A673 (cell line): ENCODE data around the gene TRIAP1. TPM values are rescaled to one million over a fixed set of nuclear protein-coding genes. Genes with fewer than 3 reads are reported as not detected.
A peak's percentile ranks its signal among the peaks of the same experiment; 100 is the strongest.

Experiments used
- BruUV-seq: library from RNA; stranded (reverse); fragments of 400-500 nt; replicated peaks from 2 replicates; lab custom pipeline; 2021; lab: Mats Ljungman, UMichigan
- CTCF ChIA-PET: fragments of 300-600 bp; sonication (Branson Sonifier 250); formaldehyde crosslinking; loops from one replicate; lab custom pipeline; 2022; ENCODE audit warnings: antibody characterized with exemption; lab: Charles Lee
- POLR2A ChIA-PET: fragments of 300-600 bp; sonication (Branson Sonifier 250); formaldehyde crosslinking; loops from one replicate; lab custom pipeline; 2022; ENCODE audit warnings: antibody characterized with exemption; ENCODE audit not compliant: low non-redundant PET; lab: Charles Lee
- DNase-seq: peaks from one replicate; pipeline ENCODE4 v3.0.0-alpha.2; 2015; ENCODE audit warnings: low spot score
- H3K27ac ChIP-seq: fragments of 200-600 bp; sonication (generic); 2 replicates; pipeline ENCODE4 v1.5.1; 2016; ENCODE audit warnings: mixed run types, low read depth, mild to moderate bottlenecking, mixed read lengths, antibody characterized with exemption, low read length; ENCODE audit not compliant: poor library complexity, severe bottlenecking
- H3K27me3 ChIP-seq: fragments of 200-600 bp; sonication (generic); replicated peaks from 2 replicates; pipeline ENCODE4 v1.6.1; 2017; ENCODE audit warnings: mixed run types, low read depth, mild to moderate bottlenecking, mixed read lengths, antibody characterized with exemption, low read length; ENCODE audit not compliant: insufficient read depth, poor library complexity
- H3K36me3 ChIP-seq: fragments of 200-600 bp; sonication (generic); 2 replicates; pipeline ENCODE4 v1.6.1; 2016; ENCODE audit warnings: mixed run types, mild to moderate bottlenecking, mixed read lengths, antibody characterized with exemption, low read length; ENCODE audit not compliant: insufficient read depth, poor library complexity, severe bottlenecking
- H3K4me1 ChIP-seq: fragments of 200-600 bp; sonication (generic); 2 replicates; pipeline ENCODE4 v1.6.1; 2017; ENCODE audit warnings: mixed run types, mild to moderate bottlenecking, mixed read lengths, antibody characterized with exemption, low read length; ENCODE audit not compliant: insufficient read depth, poor library complexity, severe bottlenecking
- H3K4me3 ChIP-seq: fragments of 200-600 bp; sonication (generic); 2 replicates; pipeline ENCODE4 v1.5.1; 2016; ENCODE audit warnings: low read depth, mixed run types, mild to moderate bottlenecking, mixed read lengths, low read length; ENCODE audit not compliant: poor library complexity, severe bottlenecking
- H3K9me3 ChIP-seq: fragments of 200-600 bp; sonication (generic); 2 replicates; pipeline ENCODE4 v1.6.1; 2016; ENCODE audit warnings: mixed run types, low read depth, mild to moderate bottlenecking, mixed read lengths, antibody characterized with exemption, low read length; ENCODE audit not compliant: poor library complexity, severe bottlenecking
- EZH2 ChIP-seq: fragments of 200-600 bp; sonication (generic); IDR thresholded peaks from 2 replicates; pipeline ENCODE4 v1.6.1; 2017; ENCODE audit warnings: borderline replicate concordance, low read depth, mild to moderate bottlenecking, mixed read lengths, antibody characterized with exemption, low read length; ENCODE audit not compliant: poor library complexity, severe bottlenecking
- intact Hi-C: fragments of 100-400 bp; cut with micrococcal nuclease; formaldehyde crosslinking; loops from one replicate; pipeline ENCODE4 v1.10.0; 2022; ENCODE audit not compliant: unreplicated experiment
- total RNA-seq: library from RNA; stranded (reverse); gene quantifications from 2 replicates; pipeline ENCODE4 v1.2.3, GENCODE V29; 2021
- TF ChIP-seq, protein P1 (sequence below): fragments of 300-800, 200-600 bp; sonication (generic); conservative IDR thresholded peaks from 2 replicates; pipeline ENCODE4 v1.5.1; 2017; ENCODE audit warnings: low read depth, mild to moderate bottlenecking, antibody characterized with exemption, low read length, moderate library complexity, mixed read lengths

The TRIAP1 gene
- total RNA-seq, 1 experiment from 2014 or later: 36.4 TPM

DNA sequence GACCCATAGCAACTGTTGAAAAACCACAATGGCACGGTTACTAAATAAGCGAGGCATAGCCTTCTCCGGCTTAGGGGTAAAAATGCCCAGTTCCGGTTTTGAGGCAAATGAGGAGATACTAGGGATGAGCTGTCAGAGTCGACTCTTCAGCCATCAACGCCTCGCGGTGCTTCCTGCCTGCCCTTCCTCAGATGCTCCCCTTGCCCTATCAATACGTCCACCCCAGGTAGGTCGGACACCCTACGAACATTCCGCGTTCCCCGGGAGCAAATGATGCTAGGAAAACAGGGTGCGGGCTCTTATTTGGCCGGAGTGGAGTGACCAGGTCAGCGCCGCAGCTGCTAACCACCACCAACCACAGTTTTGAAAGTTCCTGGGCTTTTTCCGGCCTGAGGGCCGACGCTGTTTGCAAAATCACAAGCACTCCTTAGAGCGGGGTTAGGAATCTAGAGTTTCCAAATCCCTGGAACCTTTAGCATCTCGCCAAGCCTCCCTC is 22.2 kb upstream of the TRIAP1 start:
- Histone ChIP-seq H3K4me1 (peaks cover 15% of the 10 kb centered on the region), H3K27me3 (no peaks in the 10 kb centered on the region), H3K9me3 (no peaks in the 10 kb centered on the region), H3K36me3 (peaks cover 42% of the 10 kb centered on the region), H3K27ac (peak overlapping the region; percentile 94), H3K4me3 (peak overlapping the region; percentile 92)
- intact Hi-C loops: loop anchor here (2.0 kb wide), 1 partner anchor 28 kb away; the partner anchor contains the start of gene DYNLL1
- peak; percentile 32 for DNase-seq
- TF ChIP-seq, protein P1, sequence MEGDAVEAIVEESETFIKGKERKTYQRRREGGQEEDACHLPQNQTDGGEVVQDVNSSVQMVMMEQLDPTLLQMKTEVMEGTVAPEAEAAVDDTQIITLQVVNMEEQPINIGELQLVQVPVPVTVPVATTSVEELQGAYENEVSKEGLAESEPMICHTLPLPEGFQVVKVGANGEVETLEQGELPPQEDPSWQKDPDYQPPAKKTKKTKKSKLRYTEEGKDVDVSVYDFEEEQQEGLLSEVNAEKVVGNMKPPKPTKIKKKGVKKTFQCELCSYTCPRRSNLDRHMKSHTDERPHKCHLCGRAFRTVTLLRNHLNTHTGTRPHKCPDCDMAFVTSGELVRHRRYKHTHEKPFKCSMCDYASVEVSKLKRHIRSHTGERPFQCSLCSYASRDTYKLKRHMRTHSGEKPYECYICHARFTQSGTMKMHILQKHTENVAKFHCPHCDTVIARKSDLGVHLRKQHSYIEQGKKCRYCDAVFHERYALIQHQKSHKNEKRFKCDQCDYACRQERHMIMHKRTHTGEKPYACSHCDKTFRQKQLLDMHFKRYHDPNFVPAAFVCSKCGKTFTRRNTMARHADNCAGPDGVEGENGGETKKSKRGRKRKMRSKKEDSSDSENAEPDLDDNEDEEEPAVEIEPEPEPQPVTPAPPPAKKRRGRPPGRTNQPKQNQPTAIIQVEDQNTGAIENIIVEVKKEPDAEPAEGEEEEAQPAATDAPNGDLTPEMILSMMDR: no peak
- TF ChIP-seq EZH2: no peak
- TSS peak; percentile 49 for BruUV-seq
- POLR2A ChIA-PET: interaction anchor here (0.6 kb wide), 1 partner anchor 61 kb away, joined by 3 read pairs; the partner anchor contains the start of gene COQ5
- CTCF ChIA-PET: no interaction called here

DNA sequence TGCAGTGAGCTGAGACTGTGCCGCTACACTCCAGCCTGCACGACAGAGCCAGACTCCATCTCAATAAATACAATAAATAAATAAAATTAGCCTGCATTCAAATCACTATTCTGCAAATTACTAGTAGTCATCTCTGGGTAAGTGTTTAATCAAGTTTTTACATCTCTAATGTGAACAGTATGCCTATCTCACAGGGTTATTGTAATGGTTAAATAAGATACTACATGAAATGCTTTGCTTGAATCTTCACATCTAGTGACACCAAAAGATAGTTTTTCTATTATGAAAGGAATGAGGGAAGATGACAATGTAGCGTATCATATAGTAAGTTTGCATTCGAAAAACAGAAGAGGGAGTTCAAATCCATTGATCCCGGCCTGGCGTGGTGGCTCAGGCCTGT is 21.3 kb upstream of the TRIAP1 start:
- CTCF ChIA-PET: no interaction called here
- DNase-seq: no peak
- no TSS peak for BruUV-seq
- Histone ChIP-seq H3K27me3 (no peaks in the 10 kb centered on the region), H3K4me1 (peaks cover 12% of the 10 kb centered on the region), H3K4me3 (no peak overlapping the region), H3K9me3 (no peaks in the 10 kb centered on the region), H3K36me3 (peaks cover 51% of the 10 kb centered on the region), H3K27ac (no peak overlapping the region)
- TF ChIP-seq, protein P1: no peak
- no peak for TF ChIP-seq EZH2
- intact Hi-C loops: no loop called here
- POLR2A ChIA-PET: interaction anchor here (0.6 kb wide), 1 partner anchor 9 kb away, joined by 4 read pairs; no protein-coding TSS in a partner anchor

DNA sequence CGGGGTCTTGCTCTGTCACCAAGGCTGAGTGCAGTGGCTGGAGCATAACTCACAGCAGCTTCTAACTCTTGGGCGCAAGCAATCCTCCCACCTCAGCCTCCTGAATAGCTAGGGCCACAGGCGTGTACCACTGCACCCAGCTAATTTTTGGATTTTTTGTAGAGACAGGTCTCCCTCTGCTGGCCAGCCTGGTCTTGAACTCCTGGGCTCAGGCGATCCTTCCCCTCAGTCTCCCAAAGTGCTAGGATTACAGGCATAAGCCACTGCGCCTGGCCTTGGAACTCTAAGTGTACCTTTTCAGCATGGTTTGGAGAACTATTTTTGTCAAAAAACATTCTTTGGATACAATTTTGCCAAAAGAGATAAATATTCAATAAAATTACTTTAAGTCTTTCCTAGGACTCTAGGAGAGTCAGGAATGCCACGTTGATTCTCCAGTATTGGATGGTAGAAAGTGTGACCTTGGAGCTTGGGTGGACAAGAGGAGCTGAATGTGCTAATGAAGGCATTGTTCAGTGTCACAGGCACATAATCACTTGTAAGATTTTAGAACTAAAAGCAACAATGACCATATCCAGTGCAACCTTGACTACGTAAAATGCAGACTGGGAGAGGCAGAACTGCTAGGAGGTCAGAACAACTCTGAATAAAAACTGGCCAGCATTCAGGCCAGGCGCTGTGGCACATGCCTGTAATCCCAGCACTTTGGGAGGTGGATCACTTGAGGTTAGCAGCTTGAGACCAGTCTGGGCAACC is 20.6 kb upstream of the TRIAP1 start:
- BruUV-seq: no TSS peak
- Histone ChIP-seq H3K27ac (no peak overlapping the region), H3K4me1 (peaks cover 5% of the 10 kb centered on the region), H3K4me3 (no peak overlapping the region), H3K36me3 (peaks cover 58% of the 10 kb centered on the region), H3K9me3 (no peaks in the 10 kb centered on the region), H3K27me3 (no peaks in the 10 kb centered on the region)
- TF ChIP-seq EZH2: no peak
- TF ChIP-seq, protein P1: peak; percentile 65
- DNase-seq: peak; percentile 68
- ChIA-PET CTCF (interaction anchor here (0.7 to 0.9 kb wide), 2 partner anchors 47 to 62 kb away, joined by 3 to 5 read pairs; partner anchors contain the start of gene COQ5), POLR2A (interaction anchor here (0.6 kb wide), 1 partner anchor 15 kb away, joined by 4 read pairs; no protein-coding TSS in a partner anchor)
- intact Hi-C loops: no loop called here
